ENCODE data around the gene ANAPC2.

ANAPC2 gene

GRCh38 chr9:137186385-137186784, 2.0 kb downstream of the ANAPC2 start:
- TF ChIP-seq, protein P1, sequence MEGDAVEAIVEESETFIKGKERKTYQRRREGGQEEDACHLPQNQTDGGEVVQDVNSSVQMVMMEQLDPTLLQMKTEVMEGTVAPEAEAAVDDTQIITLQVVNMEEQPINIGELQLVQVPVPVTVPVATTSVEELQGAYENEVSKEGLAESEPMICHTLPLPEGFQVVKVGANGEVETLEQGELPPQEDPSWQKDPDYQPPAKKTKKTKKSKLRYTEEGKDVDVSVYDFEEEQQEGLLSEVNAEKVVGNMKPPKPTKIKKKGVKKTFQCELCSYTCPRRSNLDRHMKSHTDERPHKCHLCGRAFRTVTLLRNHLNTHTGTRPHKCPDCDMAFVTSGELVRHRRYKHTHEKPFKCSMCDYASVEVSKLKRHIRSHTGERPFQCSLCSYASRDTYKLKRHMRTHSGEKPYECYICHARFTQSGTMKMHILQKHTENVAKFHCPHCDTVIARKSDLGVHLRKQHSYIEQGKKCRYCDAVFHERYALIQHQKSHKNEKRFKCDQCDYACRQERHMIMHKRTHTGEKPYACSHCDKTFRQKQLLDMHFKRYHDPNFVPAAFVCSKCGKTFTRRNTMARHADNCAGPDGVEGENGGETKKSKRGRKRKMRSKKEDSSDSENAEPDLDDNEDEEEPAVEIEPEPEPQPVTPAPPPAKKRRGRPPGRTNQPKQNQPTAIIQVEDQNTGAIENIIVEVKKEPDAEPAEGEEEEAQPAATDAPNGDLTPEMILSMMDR (IDR thresholded peaks at IDR 0.05; ENCODE audit: low read depth, low read length) = no peak
- in situ Hi-C loops (cut with HindIII; ENCODE audit: low sequenced_read_pairs) = no loop called here
- no peak overlapping the region for H3K4me3 ChIP-seq (ENCODE audit: low read depth, low read length)
- DNase-seq (ENCODE audit: low read depth, low spot score) = no peak

- in situ Hi-C loops (cut with HindIII; ENCODE audit: low sequenced_read_pairs) = no loop called here
- TF ChIP-seq, protein P1 (IDR thresholded peaks at IDR 0.05; ENCODE audit: low read depth, low read length) = no peak
- H3K4me3 ChIP-seq (ENCODE audit: low read depth, low read length) = no peak overlapping the region
- DNase-seq (ENCODE audit: low read depth, low spot score) = no peak
Observed at GRCh38 chr9:137185921-137186320, 2.4 kb downstream of the ANAPC2 start.

DNA sequence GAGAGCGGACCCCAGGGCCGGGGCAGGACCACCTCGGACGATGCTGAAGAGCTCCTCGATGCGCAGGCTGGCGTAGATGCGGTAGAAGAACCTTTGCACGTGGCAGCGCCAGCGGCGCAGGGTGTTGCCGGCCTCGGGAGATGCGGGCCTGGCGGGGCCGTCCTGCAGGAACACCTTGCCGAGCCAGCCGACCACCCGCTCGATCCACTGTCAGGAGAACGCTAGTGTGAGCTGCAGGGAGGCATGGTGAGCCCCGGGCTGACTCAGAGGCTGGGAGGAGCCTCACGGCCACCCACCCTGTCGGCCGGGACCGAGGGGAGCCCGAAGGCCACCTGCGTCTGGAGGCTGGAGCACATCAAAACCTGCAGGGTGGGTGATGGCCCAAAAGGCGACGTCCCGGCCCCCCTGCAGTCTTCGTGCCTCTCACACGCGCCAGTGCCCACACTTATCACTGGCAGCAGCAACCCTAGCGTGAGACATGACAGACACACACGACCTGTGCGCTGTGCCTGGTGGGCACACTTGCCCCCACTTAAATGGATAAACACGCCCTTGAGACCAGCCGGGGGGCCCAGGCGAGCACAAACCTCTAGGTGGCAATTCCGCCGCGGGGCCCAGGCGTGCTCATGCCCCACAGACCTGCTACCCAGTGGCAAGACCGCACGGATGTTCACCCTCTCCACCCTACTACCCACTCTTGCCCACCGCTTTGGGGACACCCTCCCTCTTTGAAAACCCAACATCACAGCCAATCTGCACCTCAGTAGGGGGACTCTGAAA, 3.3 kb downstream of the ANAPC2 start:
- TF ChIP-seq, protein P1 (IDR thresholded peaks at IDR 0.05; ENCODE audit: low read depth, low read length) = no peak
- DNase-seq (ENCODE audit: low read depth, low spot score) = no peak
- in situ Hi-C loops (cut with HindIII; ENCODE audit: low sequenced_read_pairs) = no loop called here
- H3K4me3 ChIP-seq (ENCODE audit: low read depth, low read length) = no peak overlapping the region

- TF ChIP-seq, protein P1 (IDR thresholded peaks at IDR 0.05; ENCODE audit: low read depth, low read length) = no peak
- DNase-seq (ENCODE audit: low read depth, low spot score) = no peak
- no peak overlapping the region for H3K4me3 ChIP-seq (ENCODE audit: low read depth, low read length)
- in situ Hi-C loops (cut with HindIII; ENCODE audit: low sequenced_read_pairs) = no loop called here
Observed at GRCh38 chr9:137183980-137184595, 4.3 kb downstream of the ANAPC2 start.

DNA sequence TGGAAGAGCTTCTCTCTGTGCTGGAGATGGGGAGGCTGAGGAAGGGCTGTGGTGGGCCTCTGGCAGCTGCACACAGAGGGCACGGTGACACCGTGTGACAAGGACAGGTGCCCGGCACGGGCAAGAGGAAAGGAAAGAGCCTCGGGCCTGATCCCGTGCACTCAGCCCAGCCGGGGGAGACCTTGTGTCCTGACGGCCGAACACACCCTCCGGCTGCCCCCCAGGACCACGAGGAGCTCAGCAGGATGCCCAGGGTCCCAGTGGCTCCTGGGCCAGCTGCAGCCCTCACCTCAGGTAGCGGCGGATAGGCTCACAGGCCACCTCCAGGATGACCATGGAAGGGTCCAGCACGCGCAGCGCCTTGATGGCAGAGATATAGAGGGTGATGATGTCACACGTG, 5.5 kb downstream of the ANAPC2 start:
- no peak for DNase-seq (ENCODE audit: low read depth, low spot score)
- no peak overlapping the region for H3K4me3 ChIP-seq (ENCODE audit: low read depth, low read length)
- TF ChIP-seq, protein P1 (IDR thresholded peaks at IDR 0.05; ENCODE audit: low read depth, low read length) = no peak
- in situ Hi-C loops (cut with HindIII; ENCODE audit: low sequenced_read_pairs) = no loop called here

GRCh38 chr9:137181680-137182079, 6.7 kb downstream of the ANAPC2 start:
- no peak for DNase-seq (ENCODE audit: low read depth, low spot score)
- no peak overlapping the region for H3K4me3 ChIP-seq (ENCODE audit: low read depth, low read length)
- in situ Hi-C loops (cut with HindIII; ENCODE audit: low sequenced_read_pairs) = no loop called here
- TF ChIP-seq, protein P1 (IDR thresholded peaks at IDR 0.05; ENCODE audit: low read depth, low read length) = no peak

Data from astrocyte of the spinal cord (primary cell).